NCI-H2227 (cell line): ENCODE results near the gene GDI1.
"Not testable (repeated sequence)": the region's sequence is repeated elsewhere in the genome, so short reads cannot be mapped to it uniquely, and the experiment has no call there.

Experiments used
- DNase-seq: peaks from one replicate; lab custom pipeline; 2025; ENCODE audit not compliant: unreplicated experiment; lab: John Stamatoyannopoulos, UW

The GDI1 gene

GRCh38 chrX:154436983-154437752, at the start of gene GDI1:
GDI1 (plus strand) TSS chrX:154437154; CDS start chrX:154437255, 101 bp downstream.
- peak; percentile 73 for DNase-seq

- not testable (repeated sequence) for DNase-seq
These were observed 48.9 kb upstream of the GDI1 start for GRCh38 chrX:154388094-154388493.

GRCh38 chrX:154388649-154389048, 48.3 kb upstream of the GDI1 start:
- DNase-seq = not testable (repeated sequence)

- not testable (repeated sequence) for DNase-seq
These were observed 46.9 kb upstream of the GDI1 start for GRCh38 chrX:154389812-154390747.

GRCh38 chrX:154396363-154396762, 40.6 kb upstream of the GDI1 start:
- DNase-seq = not testable (repeated sequence)

- peak; percentile 83 for DNase-seq
These were observed 39.7 kb upstream of the GDI1 start for GRCh38 chrX:154396973-154397887.

- DNase-seq = peak; percentile 98
These were observed 38.9 kb upstream of the GDI1 start, which contains the start of gene RPL10 for GRCh38 chrX:154397888-154398667. RPL10 (plus strand) TSS chrX:154398377; CDS start chrX:154398520, 143 bp downstream.

GRCh38 chrX:154398668-154399526, 38.1 kb upstream of the GDI1 start:
- peak; percentile 89 for DNase-seq

- no peak for DNase-seq
These were observed 37.2 kb upstream of the GDI1 start for GRCh38 chrX:154399527-154400368.

- DNase-seq = not testable (repeated sequence)
These were observed 36.6 kb upstream of the GDI1 start for GRCh38 chrX:154400369-154400817.

GRCh38 chrX:154401045-154401799, 35.7 kb upstream of the GDI1 start:
- no peak for DNase-seq

- no peak for DNase-seq
These were observed 34.9 kb upstream of the GDI1 start for GRCh38 chrX:154401918-154402621.

- no peak for DNase-seq
These were observed 34.3 kb upstream of the GDI1 start for GRCh38 chrX:154402622-154403127.

GRCh38 chrX:154403192-154403591, 33.8 kb upstream of the GDI1 start:
- no peak for DNase-seq

GRCh38 chrX:154403858-154404257, 33.1 kb upstream of the GDI1 start:
- no peak for DNase-seq

- DNase-seq = no peak
These were observed 32.2 kb upstream of the GDI1 start for GRCh38 chrX:154404625-154405192.
